HepG2 (cell line): ENCODE data around the gene ACAP2. TPM values are rescaled to one million over a fixed set of nuclear protein-coding genes. Genes with fewer than 3 reads are reported as not detected.
A peak's percentile ranks its signal among the peaks of the same experiment; 100 is the strongest.

Experiments
- AGO2 ChIP-seq: fragments of 200-400 bp; formaldehyde crosslinking; optimal IDR thresholded peaks from 2 replicates; pipeline ENCODE3; 2017; ENCODE audit warnings: mild to moderate bottlenecking, low read depth, low read length, moderate library complexity
- ARHGAP35 ChIP-seq: sonication (generic); formaldehyde crosslinking; IDR thresholded peaks from 2 replicates; pipeline ENCODE4 v1.9.0; 2022; ENCODE audit warnings: mild to moderate bottlenecking, inconsistent platforms, moderate library complexity, missing genetic modification reagents, borderline replicate concordance
- CAMTA2 ChIP-seq: sonication (generic); formaldehyde crosslinking; IDR thresholded peaks from 2 replicates; pipeline ENCODE4 v1.4.0; 2020; ENCODE audit warnings: mild to moderate bottlenecking, missing genetic modification reagents, borderline replicate concordance
- CSRNP1 ChIP-seq: sonication (generic); formaldehyde crosslinking; IDR thresholded peaks from 2 replicates; pipeline ENCODE4 v1.8.1; 2023; ENCODE audit warnings: mild to moderate bottlenecking, missing genetic modification reagents
- MAFK ChIP-seq, 2 experiments: IDR thresholded peaks in 1 of 2; conservative IDR thresholded peaks in 1 of 2; 2 replicates each; pipeline ENCODE4 v1.6.1; 2011; ENCODE audit warnings: improper control_type of control experiment in 2 of 2, low read length in 2 of 2
- MIXL1 ChIP-seq: IDR thresholded peaks from 2 replicates; pipeline ENCODE4 v1.6.1; 2016
- PHF21A ChIP-seq: sonication (generic); formaldehyde crosslinking; IDR thresholded peaks from 2 replicates; pipeline ENCODE4 v1.5.0; 2020; ENCODE audit warnings: mild to moderate bottlenecking, missing genetic modification reagents
- POLR2AphosphoS5 ChIP-seq: IDR thresholded peaks from 2 replicates; pipeline ENCODE4 v1.6.1; 2012; ENCODE audit warnings: low read depth, low read length
- RAD51 ChIP-seq: fragments of 450-650 bp; IDR thresholded peaks from 2 replicates; pipeline ENCODE4 v1.6.1; 2016; ENCODE audit warnings: borderline replicate concordance
- RXRB ChIP-seq: IDR thresholded peaks from 2 replicates; pipeline ENCODE4 v1.6.1; 2016; ENCODE audit warnings: borderline replicate concordance, missing genetic modification reagents, missing compliant biosample characterization
- TBX2 ChIP-seq: sonication (generic); formaldehyde crosslinking; IDR thresholded peaks from 2 replicates; pipeline ENCODE4 v1.5.0; 2020; ENCODE audit warnings: missing genetic modification reagents, mild to moderate bottlenecking, borderline replicate concordance
- ZNF124 ChIP-seq: sonication (generic); formaldehyde crosslinking; IDR thresholded peaks from 2 replicates; pipeline ENCODE4 v1.4.0; 2020; ENCODE audit warnings: missing genetic modification reagents
- ZNF282 ChIP-seq: fragments of 450-650 bp; IDR thresholded peaks from 2 replicates; pipeline ENCODE4 v1.6.1; 2018; ENCODE audit not compliant: partially characterized antibody
- ZNF556 ChIP-seq: sonication (generic); formaldehyde crosslinking; IDR thresholded peaks from 2 replicates; pipeline ENCODE4 v1.4.0; 2020; ENCODE audit warnings: mild to moderate bottlenecking, missing genetic modification reagents, borderline replicate concordance
- ZNF619 ChIP-seq: sonication (generic); formaldehyde crosslinking; IDR thresholded peaks from 2 replicates; pipeline ENCODE4 v1.4.0; 2020; ENCODE audit warnings: mild to moderate bottlenecking, missing genetic modification reagents
- ZNF670 ChIP-seq: sonication (generic); formaldehyde crosslinking; IDR thresholded peaks from 2 replicates; pipeline ENCODE4 v1.8.0; 2022; ENCODE audit warnings: mild to moderate bottlenecking, missing genetic modification reagents, borderline replicate concordance
- ZNF75D ChIP-seq: sonication (generic); formaldehyde crosslinking; IDR thresholded peaks from 2 replicates; pipeline ENCODE4 v1.8.1; 2023; ENCODE audit warnings: missing genetic modification reagents, mild to moderate bottlenecking, borderline replicate concordance
- ZNF839 ChIP-seq: sonication (generic); formaldehyde crosslinking; IDR thresholded peaks from 2 replicates; pipeline ENCODE4 v1.4.0; 2020; ENCODE audit warnings: missing genetic modification reagents, mild to moderate bottlenecking, borderline replicate concordance
- polyA plus RNA-seq, 8 experiments: library from polyadenylated mRNA; depleted of rRNA in 3 of 8; stranded (reverse) in 7 of 8; unstranded in 1 of 8; fragments of >200 nt; fragmentation: Illumina TruSeq in 4 of 8; extraction: Trizol in 4 of 8; gene quantifications; 2 replicates each; pipeline versions ENCODE4 v1.2.1 to v1.2.3, GENCODE V29; 2011 to 2016; ENCODE audit warnings: low read depth in 4 of 8, missing spikeins in 1 of 8, mixed read lengths in 1 of 8; ENCODE audit not compliant: insufficient read depth in 1 of 8
- total RNA-seq, 5 experiments: library from RNA; depleted of rRNA; stranded (reverse); fragments of >200 nt; fragmentation: Illumina TruSeq; extraction: Trizol; gene quantifications; 2 replicates each; pipeline ENCODE4 v1.2.3, GENCODE V29; 2016; ENCODE audit warnings: low read depth in 1 of 5
- TF ChIP-seq, protein P1 (sequence below): sonication (generic); formaldehyde crosslinking; IDR thresholded peaks from 2 replicates; pipeline ENCODE4 v1.9.0; 2021; ENCODE audit warnings: missing genetic modification reagents, mild to moderate bottlenecking, borderline replicate concordance
- TF ChIP-seq, protein P2 (sequence below): sonication (generic); formaldehyde crosslinking; IDR thresholded peaks from 2 replicates; pipeline ENCODE4 v1.9.0; 2021; ENCODE audit warnings: mild to moderate bottlenecking, missing genetic modification reagents

ACAP2 gene
- total and polyA plus RNA-seq, 2 of the 13 experiments (the other 11 are each of a cell fraction or from before 2014, with no cell fraction given), result 7.3 to 23.9 TPM

- TF ChIP-seq, protein P1, sequence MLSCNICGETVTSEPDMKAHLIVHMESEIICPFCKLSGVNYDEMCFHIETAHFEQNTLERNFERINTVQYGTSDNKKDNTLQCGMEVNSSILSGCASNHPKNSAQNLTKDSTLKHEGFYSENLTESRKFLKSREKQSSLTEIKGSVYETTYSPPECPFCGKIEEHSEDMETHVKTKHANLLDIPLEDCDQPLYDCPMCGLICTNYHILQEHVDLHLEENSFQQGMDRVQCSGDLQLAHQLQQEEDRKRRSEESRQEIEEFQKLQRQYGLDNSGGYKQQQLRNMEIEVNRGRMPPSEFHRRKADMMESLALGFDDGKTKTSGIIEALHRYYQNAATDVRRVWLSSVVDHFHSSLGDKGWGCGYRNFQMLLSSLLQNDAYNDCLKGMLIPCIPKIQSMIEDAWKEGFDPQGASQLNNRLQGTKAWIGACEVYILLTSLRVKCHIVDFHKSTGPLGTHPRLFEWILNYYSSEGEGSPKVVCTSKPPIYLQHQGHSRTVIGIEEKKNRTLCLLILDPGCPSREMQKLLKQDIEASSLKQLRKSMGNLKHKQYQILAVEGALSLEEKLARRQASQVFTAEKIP (CRISPR knock-in tag), result no peak
- TF ChIP-seq PHF21A (CRISPR knock-in tag) (peak; percentile 82), ZNF282 (no peak), ZNF839 (CRISPR knock-in tag) (no peak), CSRNP1 (CRISPR knock-in tag) (peak; percentile 24; the same call in 1 of the 2 replicates), MAFK (conservative IDR thresholded peaks at IDR 0.05 in 1 of 2, IDR thresholded peaks at IDR 0.05 in 1 of 2; ENCODE audit: low read length in 2 of 2) (no peak), RAD51 (no peak), ZNF75D (no peak; the same call in 1 of the 2 replicates), POLR2AphosphoS5 (peak; percentile 54), ZNF124 (CRISPR knock-in tag) (peak; percentile 59), RXRB (CRISPR knock-in tag) (peak; percentile 55; the same call in 1 of the 2 replicates), CAMTA2 (CRISPR knock-in tag) (no peak), ZNF619 (no peak), AGO2 (peak; percentile 88), ZNF670 (CRISPR knock-in tag) (peak; percentile 59), TBX2 (CRISPR knock-in tag) (peak; percentile 92), ZNF556 (CRISPR knock-in tag) (no peak), MIXL1 (CRISPR knock-in tag) (peak; percentile 34), ARHGAP35 (CRISPR knock-in tag) (no peak; the same call in 1 of the 2 replicates)
- TF ChIP-seq, protein P2, sequence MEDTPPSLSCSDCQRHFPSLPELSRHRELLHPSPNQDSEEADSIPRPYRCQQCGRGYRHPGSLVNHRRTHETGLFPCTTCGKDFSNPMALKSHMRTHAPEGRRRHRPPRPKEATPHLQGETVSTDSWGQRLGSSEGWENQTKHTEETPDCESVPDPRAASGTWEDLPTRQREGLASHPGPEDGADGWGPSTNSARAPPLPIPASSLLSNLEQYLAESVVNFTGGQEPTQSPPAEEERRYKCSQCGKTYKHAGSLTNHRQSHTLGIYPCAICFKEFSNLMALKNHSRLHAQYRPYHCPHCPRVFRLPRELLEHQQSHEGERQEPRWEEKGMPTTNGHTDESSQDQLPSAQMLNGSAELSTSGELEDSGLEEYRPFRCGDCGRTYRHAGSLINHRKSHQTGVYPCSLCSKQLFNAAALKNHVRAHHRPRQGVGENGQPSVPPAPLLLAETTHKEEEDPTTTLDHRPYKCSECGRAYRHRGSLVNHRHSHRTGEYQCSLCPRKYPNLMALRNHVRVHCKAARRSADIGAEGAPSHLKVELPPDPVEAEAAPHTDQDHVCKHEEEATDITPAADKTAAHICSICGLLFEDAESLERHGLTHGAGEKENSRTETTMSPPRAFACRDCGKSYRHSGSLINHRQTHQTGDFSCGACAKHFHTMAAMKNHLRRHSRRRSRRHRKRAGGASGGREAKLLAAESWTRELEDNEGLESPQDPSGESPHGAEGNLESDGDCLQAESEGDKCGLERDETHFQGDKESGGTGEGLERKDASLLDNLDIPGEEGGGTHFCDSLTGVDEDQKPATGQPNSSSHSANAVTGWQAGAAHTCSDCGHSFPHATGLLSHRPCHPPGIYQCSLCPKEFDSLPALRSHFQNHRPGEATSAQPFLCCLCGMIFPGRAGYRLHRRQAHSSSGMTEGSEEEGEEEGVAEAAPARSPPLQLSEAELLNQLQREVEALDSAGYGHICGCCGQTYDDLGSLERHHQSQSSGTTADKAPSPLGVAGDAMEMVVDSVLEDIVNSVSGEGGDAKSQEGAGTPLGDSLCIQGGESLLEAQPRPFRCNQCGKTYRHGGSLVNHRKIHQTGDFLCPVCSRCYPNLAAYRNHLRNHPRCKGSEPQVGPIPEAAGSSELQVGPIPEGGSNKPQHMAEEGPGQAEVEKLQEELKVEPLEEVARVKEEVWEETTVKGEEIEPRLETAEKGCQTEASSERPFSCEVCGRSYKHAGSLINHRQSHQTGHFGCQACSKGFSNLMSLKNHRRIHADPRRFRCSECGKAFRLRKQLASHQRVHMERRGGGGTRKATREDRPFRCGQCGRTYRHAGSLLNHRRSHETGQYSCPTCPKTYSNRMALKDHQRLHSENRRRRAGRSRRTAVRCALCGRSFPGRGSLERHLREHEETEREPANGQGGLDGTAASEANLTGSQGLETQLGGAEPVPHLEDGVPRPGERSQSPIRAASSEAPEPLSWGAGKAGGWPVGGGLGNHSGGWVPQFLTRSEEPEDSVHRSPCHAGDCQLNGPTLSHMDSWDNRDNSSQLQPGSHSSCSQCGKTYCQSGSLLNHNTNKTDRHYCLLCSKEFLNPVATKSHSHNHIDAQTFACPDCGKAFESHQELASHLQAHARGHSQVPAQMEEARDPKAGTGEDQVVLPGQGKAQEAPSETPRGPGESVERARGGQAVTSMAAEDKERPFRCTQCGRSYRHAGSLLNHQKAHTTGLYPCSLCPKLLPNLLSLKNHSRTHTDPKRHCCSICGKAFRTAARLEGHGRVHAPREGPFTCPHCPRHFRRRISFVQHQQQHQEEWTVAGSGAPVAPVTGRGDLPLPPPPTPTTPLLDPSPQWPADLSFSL (CRISPR knock-in tag), result peak; percentile 68; the same call in 1 of the 2 replicates
Measured at GRCh38 chr3:195259475-195260279, 183.1 kb downstream of the ACAP2 start (continued).
